Breast epithelium (tissue), 4 donors: ENCODE results near the gene FLAD1. TPM values are rescaled to one million over a fixed set of nuclear protein-coding genes. Genes with fewer than 3 reads are reported as not detected.

Experiments
- DNase-seq, 2 donors: peaks; one replicate each; pipeline ENCODE4 v3.0.0-alpha.2; 2019; ENCODE audit warnings: low spot score in 2 of 2
- H3K27ac ChIP-seq, 2 donors: fragments of 200-600 bp; sonication (generic) in 1 of 2; one replicate each; pipeline ENCODE4 v1.5.1; 2016 to 2019; ENCODE audit warnings: mild to moderate bottlenecking in 1 of 2
- H3K27me3 ChIP-seq, 2 donors: fragments of 200-600 bp; sonication (generic) in 1 of 2; one replicate each; pipeline versions ENCODE4 v1.5.1 to v1.6.0; 2017 to 2019; ENCODE audit warnings: control low read depth in 1 of 2, mild to moderate bottlenecking in 1 of 2
- H3K36me3 ChIP-seq: fragments of 200-600 bp; one replicate; pipeline ENCODE4 v1.5.1; 2019
- H3K4me1 ChIP-seq, 2 donors: fragments of 200-600 bp; sonication (generic); one replicate each; pipeline ENCODE4 v1.5.1; 2016 to 2019; ENCODE audit warnings: control low read depth in 1 of 2
- H3K4me3 ChIP-seq, 3 donors: fragments of 200-600 bp; sonication (generic); 1 replicate in 2 of 3; 2 replicates in 1 of 3; pipeline ENCODE4 v1.5.1; 2016 to 2019; ENCODE audit warnings: mild to moderate bottlenecking in 3 of 3, moderate library complexity in 2 of 3
- H3K9me3 ChIP-seq, 2 donors: fragments of 200-600 bp; sonication (generic) in 1 of 2; one replicate each; pipeline ENCODE4 v1.5.1; 2016 to 2019; ENCODE audit warnings: control low read depth in 1 of 2
- CTCF ChIP-seq, 3 donors: fragments of 450-650 bp; IDR thresholded peaks; one replicate each; pipeline ENCODE4 v1.5.1; 2016 to 2017; ENCODE audit warnings: antibody characterized with exemption in 3 of 3, mild to moderate bottlenecking in 3 of 3, moderate library complexity in 3 of 3
- POLR2A ChIP-seq: fragments of 450-650 bp; IDR thresholded peaks from one replicate; pipeline ENCODE4 v1.6.1; 2016; ENCODE audit warnings: antibody characterized with exemption, mild to moderate bottlenecking, moderate library complexity
- POLR2AphosphoS5 ChIP-seq, 3 donors: sonication (generic); formaldehyde crosslinking; IDR thresholded peaks; one replicate each; pipeline ENCODE4 v1.6.1; 2017; ENCODE audit warnings: antibody characterized with exemption in 3 of 3
- intact Hi-C: fragments of 100-400 bp; cut with DNase I; formaldehyde crosslinking; loops from one replicate; pipeline ENCODE4 v1.15.1; 2023; ENCODE audit warnings: low total_unique reads
- total RNA-seq, 3 donors: library from RNA; depleted of rRNA; stranded (reverse); fragments of >200 nt; gene quantifications; one replicate each; pipeline ENCODE4 v1.1.0, GENCODE V29; 2016

The FLAD1 gene
- total RNA-seq, 3 donors from 2014 or later: 27.0 to 42.7 (median 39.3) TPM

- H3K4me1 ChIP-seq: peaks cover 16 to 27% of the 10 kb centered on the region in 2 donors
- peak overlapping the region; percentile 89 to 95 (median 89) for H3K4me3 ChIP-seq
- no peaks in the 10 kb centered on the region for H3K27me3 ChIP-seq
- H3K27ac ChIP-seq: peak overlapping the region; percentile 98 to 99
- intact Hi-C loops: no loop called here
- H3K9me3 ChIP-seq: no peaks in the 10 kb centered on the region
- DNase-seq: peak; percentile 98 to 99
- H3K36me3 ChIP-seq: no peaks in the 10 kb centered on the region
- peak; percentile 70 to 91 (median 89) for TF ChIP-seq POLR2AphosphoS5 (IDR thresholded peaks at IDR 0.05)
- peak; percentile 82 for TF ChIP-seq POLR2A
- peak in 1 of 3 donors; percentile 18 for TF ChIP-seq CTCF (IDR thresholded peaks at IDR 0.05)
These were observed 17.7 kb downstream of the FLAD1 start for GRCh38 chr1:155000726-155001424.

GRCh38 chr1:155001425-155001674 lies 18.2 kb downstream of the FLAD1 start:
- H3K4me1 ChIP-seq: peaks cover 16 to 30% of the 10 kb centered on the region in 2 donors
- intact Hi-C loops: no loop called here
- no peaks in the 10 kb centered on the region for H3K36me3 ChIP-seq
- no peaks in the 10 kb centered on the region for H3K9me3 ChIP-seq
- peak overlapping the region; percentile 89 to 95 (median 89) for H3K4me3 ChIP-seq
- no peak for TF ChIP-seq CTCF (IDR thresholded peaks at IDR 0.05)
- H3K27me3 ChIP-seq: no peaks in the 10 kb centered on the region
- peak overlapping the region; percentile 98 to 99 for H3K27ac ChIP-seq
- no peak for DNase-seq

- Histone ChIP-seq H3K4me1 (peaks cover 16 to 36% of the 10 kb centered on the region in 2 donors), H3K27ac (peak overlapping the region; percentile 98 to 99), H3K27me3 (no peaks in the 10 kb centered on the region), H3K9me3 (no peaks in the 10 kb centered on the region), H3K4me3 (peak overlapping the region; percentile 89 to 95 (median 89)), H3K36me3 (no peaks in the 10 kb centered on the region)
- intact Hi-C loops: no loop called here
- TF ChIP-seq CTCF (IDR thresholded peaks at IDR 0.05): peak in 2 of 3 donors; percentile 9 to 30
- peak in 2 of 3 donors; percentile 61 to 78 for TF ChIP-seq POLR2AphosphoS5 (IDR thresholded peaks at IDR 0.05)
- peak; percentile 83 for TF ChIP-seq POLR2A
- DNase-seq: peak; percentile 100
These were observed 18.7 kb downstream of the FLAD1 start for GRCh38 chr1:155001675-155002463.

- no peaks in the 10 kb centered on the region for H3K9me3 ChIP-seq
- peaks cover 20 to 43% of the 10 kb centered on the region in 2 donors for H3K4me1 ChIP-seq
- peak within 1 kb of the TSS; percentile 98 to 99 for H3K27ac ChIP-seq
- H3K4me3 ChIP-seq: peak within 1 kb of the TSS; percentile 89 to 95 (median 89)
- no peaks in the 10 kb centered on the region for H3K27me3 ChIP-seq
- DNase-seq: no peak
- intact Hi-C loops: no loop called here
- H3K36me3 ChIP-seq: no peaks in the 10 kb centered on the region
- TF ChIP-seq POLR2A: no peak
- no peak for TF ChIP-seq POLR2AphosphoS5 (IDR thresholded peaks at IDR 0.05)
- peak in 2 of 3 donors; percentile 8 to 14 for TF ChIP-seq CTCF (IDR thresholded peaks at IDR 0.05)
These were observed 19.5 kb downstream of the FLAD1 start, which contains the start of gene ZBTB7B for GRCh38 chr1:155002464-155003226. TSS of gene ZBTB7B (plus strand) at chr1:155002802. CDS start at chr1:155014661, 11,859 bp downstream.
